ENCODE measurements around the gene TTC7B. TPM values are rescaled to one million over a fixed set of nuclear protein-coding genes. Genes with fewer than 3 reads are reported as not detected.
A peak's percentile ranks its signal among the peaks of the same experiment; 100 is the strongest.

Gene TTC7B
- total RNA-seq, 4 donors from 2014 or later, result 0.18 to 53.6 (median 11.2) TPM

DNA sequence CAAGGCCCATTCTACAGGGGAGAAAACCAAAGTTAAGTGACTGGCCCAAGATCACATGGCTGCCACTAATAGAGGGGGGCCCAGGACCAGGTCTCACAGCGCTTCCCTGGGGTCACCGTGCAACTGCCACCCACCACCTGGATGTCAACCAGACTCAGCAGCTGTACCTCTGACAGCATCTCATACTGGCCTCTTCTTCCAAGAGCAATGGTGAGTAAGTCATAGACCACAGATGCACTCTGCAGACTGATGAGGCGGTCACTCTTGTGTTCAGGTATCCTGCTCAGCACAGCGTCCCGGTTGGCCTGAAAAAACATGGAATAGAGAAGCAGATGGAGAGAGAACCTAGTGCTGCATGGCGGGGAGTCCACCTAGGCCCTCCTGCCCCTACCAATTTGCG, 139.9 kb downstream of the TTC7B start:
- H3K27me3 ChIP-seq, result no peaks in the 10 kb centered on the region
- TF ChIP-seq POLR2A (IDR thresholded peaks at IDR 0.05), result no peak
- TF ChIP-seq, protein P1, sequence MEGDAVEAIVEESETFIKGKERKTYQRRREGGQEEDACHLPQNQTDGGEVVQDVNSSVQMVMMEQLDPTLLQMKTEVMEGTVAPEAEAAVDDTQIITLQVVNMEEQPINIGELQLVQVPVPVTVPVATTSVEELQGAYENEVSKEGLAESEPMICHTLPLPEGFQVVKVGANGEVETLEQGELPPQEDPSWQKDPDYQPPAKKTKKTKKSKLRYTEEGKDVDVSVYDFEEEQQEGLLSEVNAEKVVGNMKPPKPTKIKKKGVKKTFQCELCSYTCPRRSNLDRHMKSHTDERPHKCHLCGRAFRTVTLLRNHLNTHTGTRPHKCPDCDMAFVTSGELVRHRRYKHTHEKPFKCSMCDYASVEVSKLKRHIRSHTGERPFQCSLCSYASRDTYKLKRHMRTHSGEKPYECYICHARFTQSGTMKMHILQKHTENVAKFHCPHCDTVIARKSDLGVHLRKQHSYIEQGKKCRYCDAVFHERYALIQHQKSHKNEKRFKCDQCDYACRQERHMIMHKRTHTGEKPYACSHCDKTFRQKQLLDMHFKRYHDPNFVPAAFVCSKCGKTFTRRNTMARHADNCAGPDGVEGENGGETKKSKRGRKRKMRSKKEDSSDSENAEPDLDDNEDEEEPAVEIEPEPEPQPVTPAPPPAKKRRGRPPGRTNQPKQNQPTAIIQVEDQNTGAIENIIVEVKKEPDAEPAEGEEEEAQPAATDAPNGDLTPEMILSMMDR (IDR thresholded peaks at IDR 0.05), result no peak
- no peaks in the 10 kb centered on the region for H3K9me3 ChIP-seq
- peaks cover 0 to 5% (median 0%) of the 10 kb centered on the region in 4 donors for H3K4me1 ChIP-seq
- H3K27ac ChIP-seq, result peak overlapping the region in 1 of 4 donors; percentile 9
- H3K36me3 ChIP-seq, result no peaks in the 10 kb centered on the region
- no peak for DNase-seq
- H3K4me3 ChIP-seq, result no peak overlapping the region

DNA sequence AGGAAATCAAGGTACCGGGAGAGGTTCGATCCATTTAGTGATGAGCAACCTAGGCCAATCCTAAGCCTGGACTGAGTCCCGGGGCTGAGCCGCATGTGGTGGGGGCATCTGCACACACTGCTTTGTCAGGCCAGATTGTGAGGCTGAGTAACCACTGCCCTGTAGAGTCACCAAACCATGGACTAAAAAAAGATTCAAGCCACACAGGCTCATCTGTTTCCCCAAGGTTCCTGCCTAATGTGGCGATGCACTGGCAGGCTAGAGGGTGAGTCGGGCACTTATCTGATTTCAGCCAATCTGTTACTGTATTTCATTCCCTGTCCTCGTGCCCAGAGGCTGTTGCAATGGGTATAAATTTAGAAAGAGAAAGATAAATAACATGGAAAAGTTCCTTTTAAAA, 140.8 kb downstream of the TTC7B start:
- Histone ChIP-seq H3K27me3 (no peaks in the 10 kb centered on the region), H3K27ac (peak overlapping the region in 1 of 4 donors; percentile 10), H3K4me1 (peaks cover 0 to 5% (median 0%) of the 10 kb centered on the region in 4 donors), H3K36me3 (no peaks in the 10 kb centered on the region), H3K9me3 (no peaks in the 10 kb centered on the region), H3K4me3 (no peak overlapping the region)
- no peak for DNase-seq
- TF ChIP-seq POLR2A (IDR thresholded peaks at IDR 0.05), result no peak
- TF ChIP-seq, protein P1 (IDR thresholded peaks at IDR 0.05), result no peak

DNA sequence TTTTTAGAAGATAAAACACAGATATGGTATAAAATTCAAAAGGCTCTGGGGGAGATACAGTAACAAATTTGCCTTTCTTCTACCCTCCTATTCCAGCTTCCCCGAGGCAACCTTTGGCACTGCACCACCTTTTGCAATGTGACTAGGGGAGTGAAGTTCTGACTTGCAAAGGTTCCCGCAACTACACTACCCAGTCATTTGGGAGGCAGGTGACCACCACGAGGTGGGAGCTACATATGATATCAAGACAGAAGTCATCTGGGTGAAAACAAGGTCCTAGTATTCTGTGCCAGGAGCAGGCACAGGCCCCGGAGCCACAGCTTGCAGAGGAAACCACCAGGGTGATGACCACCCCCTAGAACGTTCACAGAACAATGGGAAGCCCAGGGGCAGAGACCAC, 141.5 kb downstream of the TTC7B start:
- Histone ChIP-seq H3K9me3 (no peaks in the 10 kb centered on the region), H3K27ac (no peak overlapping the region), H3K36me3 (no peaks in the 10 kb centered on the region), H3K4me3 (no peak overlapping the region), H3K27me3 (no peaks in the 10 kb centered on the region), H3K4me1 (peaks cover 0 to 5% (median 0%) of the 10 kb centered on the region in 4 donors)
- TF ChIP-seq POLR2A (IDR thresholded peaks at IDR 0.05), result no peak
- TF ChIP-seq, protein P1 (IDR thresholded peaks at IDR 0.05), result no peak
- DNase-seq, result no peak

DNA sequence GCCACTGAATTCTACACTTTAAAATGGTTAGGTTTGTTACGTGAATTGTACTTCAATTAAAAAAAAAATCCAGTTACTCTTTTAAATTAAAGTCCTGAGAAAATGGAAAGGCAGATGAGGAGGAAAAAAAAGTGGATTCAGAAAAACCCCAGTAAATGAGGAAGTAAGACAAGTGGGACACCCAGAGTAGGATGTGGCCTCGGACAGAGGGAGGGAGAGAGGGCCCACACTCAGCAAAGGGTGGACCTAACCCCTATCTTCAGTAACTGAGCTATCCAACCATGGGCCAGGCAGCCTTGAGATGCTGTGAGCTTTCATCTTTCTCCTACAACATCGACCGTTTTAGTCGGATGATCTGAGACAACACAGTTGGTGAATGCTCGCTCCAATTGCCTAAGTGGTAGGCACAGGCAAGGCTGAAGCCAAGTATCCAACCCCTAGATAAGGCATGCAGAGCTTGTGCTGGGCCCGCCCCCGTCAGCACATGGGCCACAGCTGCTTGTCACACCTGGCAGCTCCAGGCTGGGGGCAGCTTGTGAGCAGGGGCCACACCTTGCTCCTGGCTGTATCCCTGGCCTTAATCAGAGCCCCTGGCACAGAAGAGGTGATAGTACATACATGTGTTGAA, 142.1 kb downstream of the TTC7B start:
- H3K4me3 ChIP-seq, result no peak overlapping the region
- no peak for TF ChIP-seq POLR2A (IDR thresholded peaks at IDR 0.05)
- TF ChIP-seq, protein P1 (IDR thresholded peaks at IDR 0.05), result no peak
- no peaks in the 10 kb centered on the region for H3K36me3 ChIP-seq
- no peaks in the 10 kb centered on the region for H3K9me3 ChIP-seq
- no peak overlapping the region for H3K27ac ChIP-seq
- DNase-seq, result no peak
- H3K27me3 ChIP-seq, result no peaks in the 10 kb centered on the region
- H3K4me1 ChIP-seq, result peaks cover 0 to 5% (median 0%) of the 10 kb centered on the region in 4 donors

DNA sequence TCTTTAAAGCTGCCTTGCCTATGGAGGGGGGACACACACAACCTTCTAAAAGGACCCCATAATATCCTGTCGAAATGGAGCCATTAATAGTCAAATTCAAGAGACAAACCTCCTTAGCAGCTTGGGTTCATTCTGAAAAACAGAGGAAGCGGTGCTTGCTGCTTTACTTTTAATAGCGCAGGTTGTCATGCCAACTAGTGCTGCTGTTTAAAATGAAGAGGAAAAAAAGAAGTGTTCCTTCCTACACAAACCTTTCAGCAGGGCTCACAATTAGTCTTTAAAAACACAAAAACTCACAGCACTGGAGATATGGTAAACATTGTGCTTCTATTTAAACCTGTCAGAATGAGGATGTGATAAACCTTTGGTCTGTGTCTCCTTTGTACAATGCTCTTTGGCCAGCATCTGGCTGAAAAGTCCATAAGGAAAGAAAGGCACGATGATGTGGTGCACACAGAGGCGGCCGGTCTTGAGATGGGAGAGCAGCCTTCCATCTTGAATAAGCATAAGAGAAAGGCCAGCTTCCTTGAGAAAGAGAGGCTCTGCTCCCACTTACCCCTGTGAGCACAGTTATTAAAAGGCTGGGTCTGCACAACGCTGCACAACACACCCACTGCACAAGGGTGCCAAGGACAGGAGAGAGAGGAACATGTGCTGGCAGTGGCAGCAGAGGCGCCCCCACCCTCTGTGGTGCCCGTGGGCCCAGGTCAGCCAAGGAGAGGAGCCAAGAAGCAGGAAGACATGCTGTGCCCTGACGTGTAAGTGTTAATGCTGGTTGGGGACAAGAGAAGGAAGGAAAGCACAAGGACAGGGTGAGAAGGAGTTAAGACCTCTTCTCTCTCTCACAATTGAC, 144.6 kb downstream of the TTC7B start:
- Histone ChIP-seq H3K9me3 (no peaks in the 10 kb centered on the region), H3K27me3 (no peaks in the 10 kb centered on the region), H3K36me3 (no peaks in the 10 kb centered on the region), H3K4me1 (peaks cover 0 to 3% (median 0%) of the 10 kb centered on the region in 4 donors), H3K27ac (no peak overlapping the region), H3K4me3 (no peak overlapping the region)
- no peak for DNase-seq
- TF ChIP-seq, protein P1 (IDR thresholded peaks at IDR 0.05), result no peak
- no peak for TF ChIP-seq POLR2A (IDR thresholded peaks at IDR 0.05)

All from Peyer's patch (tissue), 4 donors.